Fibroblast of skin of back (primary cell): ENCODE results near the gene SLC35F6. TPM values are rescaled to one million over a fixed set of nuclear protein-coding genes. Genes with fewer than 3 reads are reported as not detected.

Experiments used
- DNase-seq: peaks from one replicate; pipeline ENCODE4 v3.0.0-alpha.2; 2013
- polyA plus RNA-seq, 2 experiments: library from polyadenylated mRNA; unstranded; fragments of 120-200 nt; gene quantifications; one replicate each; pipeline ENCODE4 v1.2.1, GENCODE V29; 2013; ENCODE audit not compliant: insufficient read length in 2 of 2

The SLC35F6 gene
- 24.1 TPM for polyA plus RNA-seq (2013, experiment 1 of 2; ENCODE audit: insufficient read length)
- 14.9 TPM for polyA plus RNA-seq (2013, experiment 2 of 2; ENCODE audit: insufficient read length)

GRCh38 chr2:26764078-26764887 is at the start of gene SLC35F6:
SLC35F6 (plus strand) TSS chr2:26764284; CDS start chr2:26764350, 66 bp downstream.
- peak; percentile 84 for DNase-seq

- no peak for DNase-seq
These were observed 48.4 kb upstream of the SLC35F6 start for GRCh38 chr2:26715528-26716270.

GRCh38 chr2:26716340-26716739 is 47.7 kb upstream of the SLC35F6 start:
- no peak for DNase-seq

GRCh38 chr2:26716769-26717168 is 47.3 kb upstream of the SLC35F6 start:
- DNase-seq, result no peak

- DNase-seq, result no peak
These were observed 46.7 kb upstream of the SLC35F6 start for GRCh38 chr2:26717362-26717761.

- no peak for DNase-seq
These were observed 45.0 kb upstream of the SLC35F6 start for GRCh38 chr2:26718949-26719686.

GRCh38 chr2:26720322-26721114 is 43.6 kb upstream of the SLC35F6 start:
- DNase-seq, result peak; percentile 39

- no peak for DNase-seq
These were observed 42.7 kb upstream of the SLC35F6 start for GRCh38 chr2:26721115-26722032.

GRCh38 chr2:26722328-26722727 is 41.8 kb upstream of the SLC35F6 start:
- DNase-seq, result no peak

GRCh38 chr2:26722911-26723310 is 41.2 kb upstream of the SLC35F6 start:
- DNase-seq, result no peak

- DNase-seq, result no peak
These were observed 40.6 kb upstream of the SLC35F6 start for GRCh38 chr2:26723475-26723874.

- DNase-seq, result peak; percentile 73
These were observed 39.9 kb upstream of the SLC35F6 start for GRCh38 chr2:26723991-26724750.

GRCh38 chr2:26724784-26725520 is 39.1 kb upstream of the SLC35F6 start:
- DNase-seq, result no peak

GRCh38 chr2:26725521-26725820 is 38.6 kb upstream of the SLC35F6 start:
- DNase-seq, result no peak

GRCh38 chr2:26726228-26726627 is 37.9 kb upstream of the SLC35F6 start:
- DNase-seq, result no peak

- DNase-seq, result peak; percentile 23
These were observed 36.2 kb upstream of the SLC35F6 start for GRCh38 chr2:26727641-26728561.

GRCh38 chr2:26729311-26729710 is 34.8 kb upstream of the SLC35F6 start:
- DNase-seq, result no peak

GRCh38 chr2:26730549-26731344 is 33.3 kb upstream of the SLC35F6 start:
- no peak for DNase-seq
